Spleen (tissue), 7 donors: ENCODE measurements around the gene GPT2.

Source experiments
- POLR2A ChIP-seq, 3 donors: fragments of 450-650 bp; IDR thresholded peaks; one replicate each; pipeline ENCODE4 v1.5.1; 2017; ENCODE audit warnings: antibody characterized with exemption in 3 of 3, mild to moderate bottlenecking in 1 of 3
- POLR2AphosphoS5 ChIP-seq, 3 donors: sonication (generic); formaldehyde crosslinking; IDR thresholded peaks; one replicate each; pipeline ENCODE4 v1.5.1; 2017; ENCODE audit warnings: antibody characterized with exemption in 3 of 3
- TF ChIP-seq, protein P1 (sequence below), 11 experiments: fragments of 200-600 bp in 7 of 11; fragments of 450-650 bp in 4 of 11; sonication (generic) in 4 of 11; IDR thresholded peaks in 8 of 11; conservative IDR thresholded peaks in 3 of 11; 1 replicate in 7 of 11; 2 replicates in 4 of 11; pipeline versions ENCODE4 v1.4.0 to v1.8.0; 2016 to 2021; ENCODE audit warnings: antibody characterized with exemption in 11 of 11, inconsistent platforms in 4 of 11, mild to moderate bottlenecking in 1 of 11
- donor health status: DM: no; HTN: no; CAD: no; lungs with moderate emphysema.
- donor health status: DM: no; HTN: no; CAD: no.
- donor health status: DM: no; HTN: no; CAD: no.

DNA sequence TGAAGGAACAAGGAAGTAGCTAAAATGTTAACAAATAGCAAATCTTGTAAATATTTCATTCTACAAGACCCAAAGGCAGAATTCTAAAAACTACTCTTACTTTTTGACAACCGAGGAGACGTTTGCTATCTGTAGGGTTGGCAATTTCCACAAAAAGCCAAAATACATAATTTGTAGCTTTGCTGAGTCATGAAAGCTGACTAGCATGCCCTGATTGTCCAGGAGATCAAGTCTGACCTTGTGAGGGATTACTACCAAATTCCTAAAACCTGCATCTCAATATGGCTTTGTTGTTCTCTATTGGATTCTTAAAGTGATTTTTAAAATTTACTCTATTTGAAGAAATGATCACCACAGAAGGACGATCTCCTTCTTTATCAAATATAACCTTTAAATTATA lies 78.5 kb downstream of the GPT2 start:
- TF ChIP-seq POLR2AphosphoS5 (IDR thresholded peaks at IDR 0.05), result no peak
- TF ChIP-seq, protein P1, sequence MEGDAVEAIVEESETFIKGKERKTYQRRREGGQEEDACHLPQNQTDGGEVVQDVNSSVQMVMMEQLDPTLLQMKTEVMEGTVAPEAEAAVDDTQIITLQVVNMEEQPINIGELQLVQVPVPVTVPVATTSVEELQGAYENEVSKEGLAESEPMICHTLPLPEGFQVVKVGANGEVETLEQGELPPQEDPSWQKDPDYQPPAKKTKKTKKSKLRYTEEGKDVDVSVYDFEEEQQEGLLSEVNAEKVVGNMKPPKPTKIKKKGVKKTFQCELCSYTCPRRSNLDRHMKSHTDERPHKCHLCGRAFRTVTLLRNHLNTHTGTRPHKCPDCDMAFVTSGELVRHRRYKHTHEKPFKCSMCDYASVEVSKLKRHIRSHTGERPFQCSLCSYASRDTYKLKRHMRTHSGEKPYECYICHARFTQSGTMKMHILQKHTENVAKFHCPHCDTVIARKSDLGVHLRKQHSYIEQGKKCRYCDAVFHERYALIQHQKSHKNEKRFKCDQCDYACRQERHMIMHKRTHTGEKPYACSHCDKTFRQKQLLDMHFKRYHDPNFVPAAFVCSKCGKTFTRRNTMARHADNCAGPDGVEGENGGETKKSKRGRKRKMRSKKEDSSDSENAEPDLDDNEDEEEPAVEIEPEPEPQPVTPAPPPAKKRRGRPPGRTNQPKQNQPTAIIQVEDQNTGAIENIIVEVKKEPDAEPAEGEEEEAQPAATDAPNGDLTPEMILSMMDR (IDR thresholded peaks at IDR 0.05 in 8 of 11, conservative IDR thresholded peaks at IDR 0.05 in 3 of 11), result no peak
- TF ChIP-seq POLR2A (IDR thresholded peaks at IDR 0.05), result no peak
